Measurements from ENCODE around the gene CC2D2A. TPM values are rescaled to one million over a fixed set of nuclear protein-coding genes. Genes with fewer than 3 reads are reported as not detected.

The CC2D2A gene
- total RNA-seq, 2 donors from 2014 or later = 3.6 to 4.9 TPM

GRCh38 chr4:15458616-15459015 lies 11.1 kb upstream of the CC2D2A start:
- Histone ChIP-seq H3K36me3 (replicated peaks in 1 of 2; ENCODE audit: insufficient read depth in 1 of 2, low read depth in 2 of 2) (no peaks in the 10 kb centered on the region), H3K4me3 (no peak overlapping the region), H3K4me1 (no peaks in the 10 kb centered on the region), H3K9me3 (no peaks in the 10 kb centered on the region), H3K27ac (no peak overlapping the region), H3K27me3 (no peaks in the 10 kb centered on the region)
- WGBS, 2 donors = 66 to 76% methylated on average over 2 of the region's 2 CpGs
- no peak for TF ChIP-seq POLR2A (IDR thresholded peaks at IDR 0.05)
- TF ChIP-seq CTCF (IDR thresholded peaks at IDR 0.05) = no peak
- no peak for DNase-seq
- no peak for ATAC-seq
- intact Hi-C loops (cut with DNase I) = no loop called here

- ATAC-seq = no peak
- Histone ChIP-seq H3K36me3 (replicated peaks in 1 of 2; ENCODE audit: insufficient read depth in 1 of 2, low read depth in 2 of 2) (no peaks in the 10 kb centered on the region), H3K4me1 (no peaks in the 10 kb centered on the region), H3K27me3 (no peaks in the 10 kb centered on the region), H3K4me3 (no peak overlapping the region), H3K27ac (no peak overlapping the region), H3K9me3 (no peaks in the 10 kb centered on the region)
- intact Hi-C loops (cut with DNase I) = no loop called here
- no peak for DNase-seq
- no peak for TF ChIP-seq CTCF (IDR thresholded peaks at IDR 0.05)
- TF ChIP-seq POLR2A (IDR thresholded peaks at IDR 0.05) = no peak
Observed at GRCh38 chr4:15459706-15460105, 10.0 kb upstream of the CC2D2A start.

GRCh38 chr4:15466596-15466995 lies 3.1 kb upstream of the CC2D2A start:
- no peak for DNase-seq
- H3K4me3 ChIP-seq = no peak overlapping the region
- 68 to 72% methylated on average over 1 of the region's 1 CpG for WGBS, 2 donors
- H3K27me3 ChIP-seq = no peaks in the 10 kb centered on the region
- TF ChIP-seq POLR2A (IDR thresholded peaks at IDR 0.05) (no peak), CTCF (IDR thresholded peaks at IDR 0.05) (no peak)
- no peaks in the 10 kb centered on the region for H3K4me1 ChIP-seq
- H3K9me3 ChIP-seq = no peaks in the 10 kb centered on the region
- no peak overlapping the region for H3K27ac ChIP-seq
- intact Hi-C loops (cut with DNase I) = no loop called here
- no peaks in the 10 kb centered on the region for H3K36me3 ChIP-seq (replicated peaks in 1 of 2; ENCODE audit: insufficient read depth in 1 of 2, low read depth in 2 of 2)
- ATAC-seq = no peak

- H3K4me3 ChIP-seq = peak overlapping the region in 1 of 2 donors; percentile 44
- DNase-seq = no peak
- H3K27me3 ChIP-seq = no peaks in the 10 kb centered on the region
- no peaks in the 10 kb centered on the region for H3K4me1 ChIP-seq
- ATAC-seq = peak; percentile 12
- WGBS, 2 donors = 2 to 5% methylated on average over 3 of the region's 3 CpGs
- H3K9me3 ChIP-seq = no peaks in the 10 kb centered on the region
- no peaks in the 10 kb centered on the region for H3K36me3 ChIP-seq (replicated peaks in 1 of 2; ENCODE audit: insufficient read depth in 1 of 2, low read depth in 2 of 2)
- intact Hi-C loops (cut with DNase I) = no loop called here
- TF ChIP-seq POLR2A (IDR thresholded peaks at IDR 0.05) (no peak), CTCF (IDR thresholded peaks at IDR 0.05) (no peak)
- peak overlapping the region in 1 of 4 donors; percentile 46 for H3K27ac ChIP-seq
Observed at GRCh38 chr4:15470128-15470475, 420 bp downstream of the CC2D2A start.

- Histone ChIP-seq H3K27ac (no peak overlapping the region), H3K36me3 (replicated peaks in 1 of 2; ENCODE audit: insufficient read depth in 1 of 2, low read depth in 2 of 2) (no peaks in the 10 kb centered on the region), H3K9me3 (no peaks in the 10 kb centered on the region), H3K27me3 (no peaks in the 10 kb centered on the region), H3K4me3 (no peak overlapping the region), H3K4me1 (peaks cover 8% of the 10 kb centered on the region)
- TF ChIP-seq CTCF (IDR thresholded peaks at IDR 0.05) (no peak), POLR2A (IDR thresholded peaks at IDR 0.05) (no peak)
- ATAC-seq (no peak), DNase-seq (no peak)
- intact Hi-C loops (cut with DNase I) = no loop called here
- 77 to 81% methylated on average over 5 of the region's 5 CpGs for WGBS, 2 donors
Observed at GRCh38 chr4:15476396-15476795, 6.7 kb downstream of the CC2D2A start.
